Upper lobe of left lung (tissue), 4 donors: Measurements from ENCODE around the gene ACAN.

Source experiments
- CTCF ChIP-seq, 6 experiments: fragments of 450-650 bp in 4 of 6; fragments of 200-600 bp in 2 of 6; sonication (generic) in 2 of 6; IDR thresholded peaks; one replicate each; pipeline ENCODE4 v1.5.1; 2016 to 2019; ENCODE audit warnings: antibody characterized with exemption in 6 of 6
- EP300 ChIP-seq, 4 donors: sonication (generic); formaldehyde crosslinking; IDR thresholded peaks; one replicate each; pipeline ENCODE4 v1.5.1; 2017; ENCODE audit warnings: antibody characterized with exemption in 4 of 4, control low read depth in 2 of 4
- POLR2A ChIP-seq, 4 donors: fragments of 450-650 bp; IDR thresholded peaks; one replicate each; pipeline ENCODE4 v1.5.1; 2016 to 2017; ENCODE audit warnings: antibody characterized with exemption in 4 of 4, mild to moderate bottlenecking in 2 of 4
- POLR2AphosphoS5 ChIP-seq, 2 donors: sonication (generic); formaldehyde crosslinking; IDR thresholded peaks; one replicate each; pipeline ENCODE4 v1.5.1; 2017; ENCODE audit warnings: antibody characterized with exemption in 2 of 2

DNA sequence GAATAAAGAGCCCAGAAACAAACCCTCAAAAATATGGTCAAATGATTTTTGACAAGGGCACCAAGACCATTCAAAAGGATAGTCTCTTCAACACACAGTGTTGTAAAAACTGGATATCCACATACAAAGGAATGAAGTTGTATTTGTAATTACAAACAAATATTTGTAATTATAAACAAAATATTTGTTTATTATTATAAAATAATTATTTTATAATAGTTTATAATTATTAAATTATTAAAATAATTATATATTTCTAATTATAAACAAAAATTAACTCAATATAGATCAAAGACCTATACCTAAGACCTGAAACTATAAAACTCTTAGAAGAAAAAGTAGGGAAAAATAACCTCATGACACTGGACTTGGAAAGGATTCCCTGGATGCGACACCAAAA is 23.3 kb upstream of the ACAN start:
- TF ChIP-seq EP300 (IDR thresholded peaks at IDR 0.05) (no peak), CTCF (IDR thresholded peaks at IDR 0.05) (no peak), POLR2AphosphoS5 (IDR thresholded peaks at IDR 0.05) (no peak), POLR2A (IDR thresholded peaks at IDR 0.05) (no peak)
